ENCODE measurements around the gene SYT3.

SYT3 gene

GRCh38 chr19:50639121-50640112 is at the start of gene SYT3:
SYT3 (minus strand) TSS chr19:50639881; CDS start chr19:50637411, 2,470 bp downstream.
- DNase-seq, result peak; percentile 49

- no peak for DNase-seq
Observed at GRCh38 chr19:50688766-50689165, 49.1 kb upstream of the SYT3 start.

- DNase-seq, result no peak
Observed at GRCh38 chr19:50686310-50687032, 46.8 kb upstream of the SYT3 start.

GRCh38 chr19:50679177-50680125 is 39.8 kb upstream of the SYT3 start:
- peak; percentile 25 for DNase-seq

GRCh38 chr19:50678323-50678722 is 38.6 kb upstream of the SYT3 start:
- DNase-seq, result no peak

GRCh38 chr19:50677636-50678035 is 38.0 kb upstream of the SYT3 start:
- DNase-seq, result no peak

GRCh38 chr19:50676625-50677197 is 37.0 kb upstream of the SYT3 start:
- no peak for DNase-seq

- DNase-seq, result no peak
Observed at GRCh38 chr19:50673118-50673517, 33.4 kb upstream of the SYT3 start.

GRCh38 chr19:50670102-50670380 is 30.4 kb upstream of the SYT3 start:
- DNase-seq, result no peak

GRCh38 chr19:50669302-50670101 is 29.8 kb upstream of the SYT3 start:
- DNase-seq, result peak; percentile 16

GRCh38 chr19:50668879-50669278 is 29.2 kb upstream of the SYT3 start:
- DNase-seq, result no peak

- no peak for DNase-seq
Observed at GRCh38 chr19:50668416-50668815, 28.7 kb upstream of the SYT3 start.

- DNase-seq, result no peak
Observed at GRCh38 chr19:50667759-50668231, 28.1 kb upstream of the SYT3 start.

GRCh38 chr19:50667177-50667758 is 27.6 kb upstream of the SYT3 start:
- DNase-seq, result no peak

GRCh38 chr19:50666346-50667176 is 26.9 kb upstream of the SYT3 start:
- DNase-seq, result no peak

- no peak for DNase-seq
Observed at GRCh38 chr19:50664204-50664603, 24.5 kb upstream of the SYT3 start.

GRCh38 chr19:50663482-50663790 is 23.8 kb upstream of the SYT3 start:
- DNase-seq, result peak; percentile 62

GRCh38 chr19:50662651-50663481 is 23.2 kb upstream of the SYT3 start:
- DNase-seq, result no peak

Measured in NCI-H748 treated with DMSO at 0.1 percent for 48 hours (cell line).